Measurements from ENCODE around the gene CCDC68.
"Not testable (repeated sequence)": the region's sequence is repeated elsewhere in the genome, so short reads cannot be mapped to it uniquely, and the experiment has no call there.

Gene CCDC68

DNA sequence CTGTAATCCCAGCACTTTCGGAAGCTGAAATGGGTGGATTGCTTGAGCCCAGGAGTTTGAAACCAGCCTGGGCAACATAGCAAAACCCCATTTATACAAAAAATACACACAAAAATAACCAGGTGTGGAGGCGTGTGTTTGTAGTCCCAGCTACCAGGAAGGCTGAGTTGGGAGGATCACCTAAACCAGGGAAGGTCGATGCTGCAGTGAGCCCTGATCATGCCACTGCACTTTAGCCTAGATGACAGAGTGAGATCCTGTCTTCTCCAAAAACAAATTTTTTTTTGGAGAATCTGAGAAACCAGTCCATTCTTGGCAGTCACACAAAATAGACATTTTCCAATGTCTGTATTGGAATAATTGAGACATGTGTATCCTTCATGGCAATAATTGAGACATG, 84.2 kb downstream of the CCDC68 start:
- no peak for DNase-seq (ENCODE audit: low read depth in 3 of 3)

DNA sequence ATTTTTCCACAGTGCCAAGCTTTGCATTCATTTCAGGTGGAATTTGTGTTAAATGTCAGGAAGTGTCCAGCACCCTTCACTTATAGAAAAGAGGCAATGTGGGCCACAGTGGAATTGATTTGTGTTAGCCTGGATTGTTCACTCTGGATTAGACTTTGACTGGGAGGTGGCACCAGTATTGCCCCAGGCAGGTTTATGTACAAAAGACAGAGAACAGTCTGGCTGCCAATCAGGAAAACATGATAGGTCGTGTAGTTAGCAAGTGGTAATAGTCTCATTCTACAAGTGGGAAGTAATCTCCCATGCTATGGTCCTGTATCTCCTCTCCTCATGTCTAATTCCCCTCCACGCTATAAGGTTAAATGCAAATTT, 85.4 kb downstream of the CCDC68 start:
- DNase-seq (ENCODE audit: low read depth in 3 of 3) = no peak

- DNase-seq (ENCODE audit: low read depth in 3 of 3) = no peak
These were observed 86.6 kb downstream of the CCDC68 start for GRCh38 chr18:54872681-54873080.

DNA sequence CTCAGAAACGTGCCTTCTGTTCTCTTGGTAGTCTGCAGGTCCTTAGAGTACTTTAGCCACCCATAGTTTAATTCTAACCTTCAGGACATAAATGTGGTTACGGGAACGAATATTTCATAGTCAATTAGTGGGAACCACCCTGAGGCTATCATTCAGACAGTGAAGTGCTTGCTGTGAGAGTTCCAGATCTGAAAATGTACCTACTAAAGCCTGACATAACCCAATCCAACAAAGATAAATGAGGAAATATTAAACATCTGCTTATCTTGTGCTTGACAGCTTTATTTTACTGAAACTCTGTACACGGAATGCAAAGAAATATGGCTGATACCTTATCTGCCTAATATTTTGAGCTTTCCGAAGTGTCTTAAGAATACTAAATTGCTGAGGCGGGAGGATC, 88.0 kb downstream of the CCDC68 start:
- no peak for DNase-seq (ENCODE audit: low read depth in 3 of 3)

- DNase-seq (ENCODE audit: low read depth in 3 of 3) = no peak
These were observed 92.1 kb downstream of the CCDC68 start for GRCh38 chr18:54867131-54867530.

GRCh38 chr18:54860941-54861340, 98.3 kb downstream of the CCDC68 start:
- DNase-seq (ENCODE audit: low read depth in 3 of 3) = no peak

DNA sequence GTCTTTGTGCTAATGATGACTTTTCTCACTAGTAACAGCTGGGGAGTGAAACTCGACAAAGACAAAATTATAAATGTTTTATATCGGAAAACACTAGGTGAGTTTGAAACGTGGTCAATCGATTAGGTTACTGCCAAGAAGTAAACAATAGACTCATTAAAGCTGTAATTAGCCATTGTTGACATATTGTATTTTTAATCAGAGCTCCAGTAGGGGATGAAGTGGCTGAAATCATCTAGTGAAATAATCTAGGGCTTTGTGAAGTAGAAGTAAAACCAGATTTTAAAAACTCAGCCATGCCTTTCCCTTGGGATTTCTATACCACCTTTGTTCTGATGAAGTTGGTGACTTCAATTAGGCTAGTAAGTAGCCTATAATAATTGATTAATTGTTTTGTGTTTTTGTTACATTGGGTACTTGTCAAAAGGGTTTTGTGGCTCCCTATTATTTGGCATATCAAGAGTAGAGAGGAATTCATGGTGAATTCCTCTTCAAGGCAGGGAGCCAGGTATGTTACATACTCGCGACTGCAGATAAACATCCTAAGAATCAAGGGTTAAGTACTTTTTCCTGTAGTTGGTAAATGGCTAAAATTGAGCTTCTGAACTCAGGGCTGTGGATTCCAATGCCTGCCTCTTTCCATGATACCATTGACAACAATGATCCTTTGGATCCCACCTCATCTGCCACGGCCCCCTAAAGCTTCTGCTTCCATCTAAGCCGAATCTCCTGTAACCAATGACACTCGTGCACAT, 99.4 kb downstream of the CCDC68 start:
- no peak for DNase-seq (ENCODE audit: low read depth in 3 of 3)

- DNase-seq (ENCODE audit: low read depth in 3 of 3) = no peak
These were observed 101.8 kb downstream of the CCDC68 start for GRCh38 chr18:54857499-54857898.

DNA sequence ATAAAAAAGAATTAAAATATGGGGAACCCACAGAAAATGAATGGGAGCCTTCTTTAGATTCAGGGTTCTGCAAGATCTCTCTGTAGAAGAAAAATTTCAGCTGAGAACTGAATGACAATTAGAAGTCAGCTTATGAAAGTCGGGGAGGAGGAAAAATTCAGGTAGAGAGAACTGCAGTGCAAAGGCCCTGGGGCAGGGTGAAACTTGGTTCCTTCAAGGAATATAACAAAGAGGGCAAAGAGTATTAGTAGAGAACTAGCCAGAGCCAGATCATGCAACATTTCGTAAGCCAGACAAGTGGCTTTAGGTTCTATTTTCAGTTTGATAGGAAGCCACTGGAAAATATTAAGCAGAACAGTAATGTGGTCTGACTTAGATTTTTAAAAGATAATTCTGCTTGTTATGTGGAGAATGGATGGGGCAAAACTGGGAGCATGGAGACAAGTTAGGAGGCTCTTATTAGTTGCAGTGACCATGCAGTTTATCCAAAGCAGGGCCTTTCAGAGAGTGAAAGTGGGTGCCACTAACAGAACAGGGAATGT, 103.1 kb downstream of the CCDC68 start:
- no peak for DNase-seq (ENCODE audit: low read depth in 3 of 3)

GRCh38 chr18:54855050-54855449, 104.2 kb downstream of the CCDC68 start:
- not testable (repeated sequence) for DNase-seq (ENCODE audit: low read depth in 3 of 3)

DNA sequence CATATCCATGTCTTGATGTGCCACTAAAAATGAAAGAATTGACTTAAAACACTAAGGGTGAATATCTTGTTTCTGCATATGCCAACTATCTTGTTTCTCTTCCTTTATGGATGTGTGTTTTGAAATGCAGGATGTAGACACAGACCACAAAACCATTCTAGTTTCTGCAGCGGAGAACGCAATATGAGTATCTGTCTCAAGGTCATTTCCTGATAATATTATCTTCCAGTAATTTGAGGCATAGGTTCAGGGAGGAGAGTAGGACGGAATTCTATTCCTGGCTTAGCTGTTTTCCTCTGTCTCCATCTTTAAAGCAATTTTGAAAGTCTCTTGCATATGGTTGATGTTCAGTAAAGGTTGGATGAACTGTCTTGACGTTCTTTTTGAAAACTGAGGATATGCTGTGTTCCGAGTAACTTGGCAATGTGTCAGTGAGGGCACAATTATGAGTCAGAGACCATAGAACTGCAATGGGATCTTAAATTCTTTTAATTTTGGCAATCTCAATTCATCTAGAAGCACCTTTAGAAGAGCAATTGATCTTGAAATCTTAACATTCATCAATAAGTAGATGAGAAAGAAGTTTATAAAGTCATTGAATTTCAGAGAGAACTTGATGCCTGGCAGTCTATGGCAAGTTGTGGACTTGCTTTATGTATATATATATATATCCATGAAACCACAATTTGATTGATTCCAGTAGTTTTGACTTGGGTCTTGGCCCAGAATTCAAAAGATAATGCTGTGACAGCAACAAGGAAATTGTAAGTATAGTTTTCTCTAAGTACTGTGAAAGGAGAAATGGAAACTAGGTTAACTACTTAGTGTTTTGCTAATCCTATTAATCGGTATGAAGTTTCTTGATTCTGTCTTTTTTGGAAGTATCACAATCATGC, 106.2 kb downstream of the CCDC68 start:
- DNase-seq (ENCODE audit: low read depth in 3 of 3) = no peak
